WERI-Rb-1 (cell line): ENCODE data around the gene CCDC77.

ENCODE experiments used
- DNase-seq: peaks from one replicate; pipeline ENCODE4 v3.0.0-alpha.2; 2020
- H3K27ac ChIP-seq: fragments of 250-450 bp; sonication (Bioruptor Pico); 2 replicates; pipeline ENCODE4 v1.5.1; 2020; ENCODE audit warnings: mild to moderate bottlenecking, moderate library complexity
- H3K27me3 ChIP-seq: fragments of 250-450 bp; sonication (Bioruptor Pico); 2 replicates; pipeline ENCODE4 v1.5.1; 2021; ENCODE audit warnings: mild to moderate bottlenecking, low read depth, moderate library complexity; ENCODE audit not compliant: insufficient read depth, severe bottlenecking
- H3K36me3 ChIP-seq: fragments of 250-450 bp; sonication (Bioruptor Pico); 2 replicates; pipeline ENCODE4 v1.5.1; 2020; ENCODE audit warnings: mild to moderate bottlenecking, moderate library complexity
- H3K4me3 ChIP-seq: 2 replicates; pipeline ENCODE4 v1.5.1; 2011; ENCODE audit warnings: low read depth, mild to moderate bottlenecking, control low read depth, low read length
- H3K9me3 ChIP-seq: fragments of 250-450 bp; sonication (Bioruptor Pico); 2 replicates; pipeline ENCODE4 v1.5.1; 2021; ENCODE audit warnings: mild to moderate bottlenecking, moderate library complexity; ENCODE audit not compliant: severe bottlenecking
- CTCF ChIP-seq: IDR thresholded peaks from 2 replicates; pipeline ENCODE4 v1.5.1; 2011; ENCODE audit warnings: low read depth, mild to moderate bottlenecking, control low read depth, inconsistent platforms, low read length

Gene CCDC77

GRCh38 chr12:447141-447540 lies 45.7 kb downstream of the CCDC77 start:
- no peak for TF ChIP-seq CTCF
- Histone ChIP-seq H3K27me3 (no peaks in the 10 kb centered on the region), H3K27ac (no peak overlapping the region), H3K4me3 (no peak overlapping the region), H3K36me3 (peaks cover 8% of the 10 kb centered on the region; the same call in 1 of the 2 replicates), H3K9me3 (no peaks in the 10 kb centered on the region)
- no peak for DNase-seq

GRCh38 chr12:449203-449602 lies 47.8 kb downstream of the CCDC77 start:
- no peak for DNase-seq
- TF ChIP-seq CTCF, result no peak
- Histone ChIP-seq H3K4me3 (no peak overlapping the region), H3K9me3 (no peaks in the 10 kb centered on the region), H3K27me3 (no peaks in the 10 kb centered on the region), H3K36me3 (peaks cover 3% of the 10 kb centered on the region; the same call in 1 of the 2 replicates), H3K27ac (no peak overlapping the region)

GRCh38 chr12:450438-450837 lies 49.0 kb downstream of the CCDC77 start:
- no peak for TF ChIP-seq CTCF
- no peak overlapping the region for H3K27ac ChIP-seq

DNA sequence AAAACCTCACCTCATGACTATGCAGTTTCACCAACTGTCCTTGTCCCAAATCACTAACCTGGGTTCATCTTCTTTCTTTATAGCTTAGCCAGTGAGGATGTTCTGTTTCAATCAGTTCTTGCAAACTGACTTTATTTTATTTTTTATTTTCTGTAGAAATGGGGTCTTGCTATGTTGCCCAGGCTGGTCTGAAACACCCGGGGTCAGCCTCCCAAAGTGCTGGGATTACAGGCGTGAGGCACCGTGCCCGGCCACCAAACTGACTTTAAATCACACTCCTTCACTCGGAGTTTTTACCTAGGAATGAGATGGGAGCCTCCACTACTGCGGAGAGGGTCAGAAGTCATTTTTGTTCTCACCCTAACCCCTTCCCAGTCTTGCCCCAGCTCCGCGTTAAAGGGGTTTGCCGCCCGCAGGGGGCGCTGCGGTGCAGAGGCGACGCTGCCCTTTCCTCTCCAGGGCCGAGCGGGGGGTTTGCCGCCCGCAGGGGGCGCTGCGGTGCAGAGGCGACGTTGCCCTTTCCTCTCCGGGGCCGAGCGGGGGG lies 51.3 kb downstream of the CCDC77 start:
- Histone ChIP-seq H3K36me3 (peaks cover 3% of the 10 kb centered on the region; the same call in 1 of the 2 replicates), H3K27me3 (no peaks in the 10 kb centered on the region), H3K9me3 (no peaks in the 10 kb centered on the region), H3K4me3 (no peak overlapping the region), H3K27ac (no peak overlapping the region)
- DNase-seq, result peak; percentile 47
- peak; percentile 43 for TF ChIP-seq CTCF

More at GRCh38 chr12:450438-450837, 49.0 kb downstream of the CCDC77 start:
- H3K4me3 ChIP-seq, result no peak overlapping the region
- no peaks in the 10 kb centered on the region for H3K9me3 ChIP-seq
- H3K27me3 ChIP-seq, result no peaks in the 10 kb centered on the region
- DNase-seq, result no peak
- peaks cover 3% of the 10 kb centered on the region; the same call in 1 of the 2 replicates for H3K36me3 ChIP-seq

- Histone ChIP-seq H3K36me3 (peaks cover 3% of the 10 kb centered on the region; the same call in 1 of the 2 replicates), H3K4me3 (no peak overlapping the region), H3K27me3 (no peaks in the 10 kb centered on the region), H3K9me3 (no peaks in the 10 kb centered on the region), H3K27ac (no peak overlapping the region)
- TF ChIP-seq CTCF, result no peak
- no peak for DNase-seq
Observed at GRCh38 chr12:454833-455232, 53.4 kb downstream of the CCDC77 start.

- H3K36me3 ChIP-seq, result peaks cover 3% of the 10 kb centered on the region; the same call in 1 of the 2 replicates
- no peak overlapping the region for H3K4me3 ChIP-seq
- no peaks in the 10 kb centered on the region for H3K27me3 ChIP-seq
- H3K27ac ChIP-seq, result no peak overlapping the region
- no peak for DNase-seq
- TF ChIP-seq CTCF, result no peak
- H3K9me3 ChIP-seq, result no peaks in the 10 kb centered on the region
Observed at GRCh38 chr12:455821-456220, 54.4 kb downstream of the CCDC77 start.
